Measurements from ENCODE around the gene CSRP3. TPM values are rescaled to one million over a fixed set of nuclear protein-coding genes. Genes with fewer than 3 reads are reported as not detected.

CSRP3 gene
- total RNA-seq, 4 donors from 2014 or later = not detected

GRCh38 chr11:19209617-19210370, 8.0 kb upstream of the CSRP3 start:
- no peak for DNase-seq

GRCh38 chr11:19208959-19209546, 7.3 kb upstream of the CSRP3 start:
- DNase-seq = no peak
- Histone ChIP-seq H3K27ac (no peak overlapping the region), H3K9me3 (no peaks in the 10 kb centered on the region), H3K36me3 (no peaks in the 10 kb centered on the region), H3K27me3 (no peaks in the 10 kb centered on the region), H3K4me1 (no peaks in the 10 kb centered on the region), H3K4me3 (no peak overlapping the region)
- no peak for TF ChIP-seq POLR2A (IDR thresholded peaks at IDR 0.05)
- TF ChIP-seq, protein P1, sequence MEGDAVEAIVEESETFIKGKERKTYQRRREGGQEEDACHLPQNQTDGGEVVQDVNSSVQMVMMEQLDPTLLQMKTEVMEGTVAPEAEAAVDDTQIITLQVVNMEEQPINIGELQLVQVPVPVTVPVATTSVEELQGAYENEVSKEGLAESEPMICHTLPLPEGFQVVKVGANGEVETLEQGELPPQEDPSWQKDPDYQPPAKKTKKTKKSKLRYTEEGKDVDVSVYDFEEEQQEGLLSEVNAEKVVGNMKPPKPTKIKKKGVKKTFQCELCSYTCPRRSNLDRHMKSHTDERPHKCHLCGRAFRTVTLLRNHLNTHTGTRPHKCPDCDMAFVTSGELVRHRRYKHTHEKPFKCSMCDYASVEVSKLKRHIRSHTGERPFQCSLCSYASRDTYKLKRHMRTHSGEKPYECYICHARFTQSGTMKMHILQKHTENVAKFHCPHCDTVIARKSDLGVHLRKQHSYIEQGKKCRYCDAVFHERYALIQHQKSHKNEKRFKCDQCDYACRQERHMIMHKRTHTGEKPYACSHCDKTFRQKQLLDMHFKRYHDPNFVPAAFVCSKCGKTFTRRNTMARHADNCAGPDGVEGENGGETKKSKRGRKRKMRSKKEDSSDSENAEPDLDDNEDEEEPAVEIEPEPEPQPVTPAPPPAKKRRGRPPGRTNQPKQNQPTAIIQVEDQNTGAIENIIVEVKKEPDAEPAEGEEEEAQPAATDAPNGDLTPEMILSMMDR (IDR thresholded peaks at IDR 0.05) = no peak

More at GRCh38 chr11:19209617-19210370, 8.0 kb upstream of the CSRP3 start:
- H3K4me3 ChIP-seq = no peak overlapping the region
- H3K9me3 ChIP-seq = no peaks in the 10 kb centered on the region
- H3K27ac ChIP-seq = no peak overlapping the region
- H3K36me3 ChIP-seq = no peaks in the 10 kb centered on the region
- TF ChIP-seq, protein P1 (IDR thresholded peaks at IDR 0.05) = no peak
- TF ChIP-seq POLR2A (IDR thresholded peaks at IDR 0.05) = no peak
- H3K4me1 ChIP-seq = no peaks in the 10 kb centered on the region
- H3K27me3 ChIP-seq = no peaks in the 10 kb centered on the region

GRCh38 chr11:19208181-19208580, 6.4 kb upstream of the CSRP3 start:
- Histone ChIP-seq H3K4me3 (no peak overlapping the region), H3K9me3 (no peaks in the 10 kb centered on the region), H3K36me3 (no peaks in the 10 kb centered on the region), H3K27me3 (no peaks in the 10 kb centered on the region), H3K27ac (no peak overlapping the region), H3K4me1 (no peaks in the 10 kb centered on the region)
- DNase-seq = no peak
- TF ChIP-seq, protein P1 (IDR thresholded peaks at IDR 0.05) = no peak
- TF ChIP-seq POLR2A (IDR thresholded peaks at IDR 0.05) = no peak

GRCh38 chr11:19204836-19205235, 3.1 kb upstream of the CSRP3 start:
- DNase-seq = no peak
- Histone ChIP-seq H3K4me1 (no peaks in the 10 kb centered on the region), H3K27me3 (no peaks in the 10 kb centered on the region), H3K27ac (no peak overlapping the region), H3K4me3 (no peak overlapping the region), H3K9me3 (no peaks in the 10 kb centered on the region), H3K36me3 (no peaks in the 10 kb centered on the region)
- TF ChIP-seq, protein P1 (IDR thresholded peaks at IDR 0.05) = no peak
- TF ChIP-seq POLR2A (IDR thresholded peaks at IDR 0.05) = no peak

GRCh38 chr11:19200410-19201201, 1.2 kb downstream of the CSRP3 start:
- Histone ChIP-seq H3K4me3 (no peak overlapping the region), H3K36me3 (no peaks in the 10 kb centered on the region), H3K27me3 (no peaks in the 10 kb centered on the region), H3K4me1 (peaks cover 0 to 6% (median 0%) of the 10 kb centered on the region in 4 donors), H3K27ac (no peak overlapping the region), H3K9me3 (no peaks in the 10 kb centered on the region)
- no peak for DNase-seq
- no peak for TF ChIP-seq POLR2A (IDR thresholded peaks at IDR 0.05)
- TF ChIP-seq, protein P1 (IDR thresholded peaks at IDR 0.05) = no peak
